ENCODE measurements around the gene USP25.

- TF ChIP-seq CTCF (IDR thresholded peaks at IDR 0.05) (no peak), POLR2A (IDR thresholded peaks at IDR 0.05) (no peak)
Measured at GRCh38 chr21:15749082-15749860, 19.5 kb downstream of the USP25 start.

Measured in testis (tissue), 2 donors.